HCT116 (cell line): ENCODE data around the gene OR2A12.

Source experiments
- CEBPB ChIP-seq: IDR thresholded peaks from 2 replicates; pipeline ENCODE4 v1.6.1; 2012; ENCODE audit warnings: low read depth
- ZNF274 ChIP-seq: fragments of 200-500 bp; sonication (Bioruptor generic); IDR thresholded peaks from 2 replicates; pipeline ENCODE4 v1.6.1; 2014; ENCODE audit warnings: mild to moderate bottlenecking, low read depth, low read length, inconsistent platforms

GRCh38 chr7:144113651-144114050 is 27.6 kb downstream of the OR2A12 start:
- TF ChIP-seq ZNF274 = no peak
- TF ChIP-seq CEBPB = no peak
